LoVo (cell line): ENCODE data around the gene AK4.
"Not testable (repeated sequence)": the region's sequence is repeated elsewhere in the genome, so short reads cannot be mapped to it uniquely, and the experiment has no call there.

Experiments
- DNase-seq: peaks from one replicate; pipeline ENCODE4 v3.0.0-alpha.2; 2016; ENCODE audit warnings: low spot score

Gene AK4

GRCh38 chr1:65214340-65215027 lies 66.5 kb downstream of the AK4 start:
- DNase-seq = no peak

- no peak for DNase-seq
These were observed 69.0 kb downstream of the AK4 start for GRCh38 chr1:65216989-65217388.

- no peak for DNase-seq
These were observed 73.8 kb downstream of the AK4 start for GRCh38 chr1:65221638-65222339.

GRCh38 chr1:65222340-65222940 lies 74.4 kb downstream of the AK4 start:
- no peak for DNase-seq

GRCh38 chr1:65224681-65225091 lies 76.7 kb downstream of the AK4 start:
- no peak for DNase-seq

- DNase-seq = no peak
These were observed 77.2 kb downstream of the AK4 start for GRCh38 chr1:65225179-65225578.

- no peak for DNase-seq
These were observed 81.2 kb downstream of the AK4 start for GRCh38 chr1:65229201-65229600.

GRCh38 chr1:65229754-65230339 lies 81.8 kb downstream of the AK4 start:
- DNase-seq = no peak

GRCh38 chr1:65230731-65231481 lies 82.9 kb downstream of the AK4 start:
- DNase-seq = no peak

GRCh38 chr1:65231718-65232330 lies 83.8 kb downstream of the AK4 start:
- DNase-seq = no peak

- DNase-seq = no peak
These were observed 84.5 kb downstream of the AK4 start for GRCh38 chr1:65232461-65232990.

- DNase-seq = no peak
These were observed 85.8 kb downstream of the AK4 start for GRCh38 chr1:65233782-65234181.

- DNase-seq = no peak
These were observed 88.1 kb downstream of the AK4 start for GRCh38 chr1:65235867-65236805.

- DNase-seq = not testable (repeated sequence)
These were observed 89.1 kb downstream of the AK4 start for GRCh38 chr1:65237088-65237487.

- no peak for DNase-seq
These were observed 89.5 kb downstream of the AK4 start for GRCh38 chr1:65237503-65237902.

GRCh38 chr1:65238010-65238409 lies 90.0 kb downstream of the AK4 start:
- no peak for DNase-seq

GRCh38 chr1:65243491-65243890 lies 95.5 kb downstream of the AK4 start:
- DNase-seq = no peak

- no peak for DNase-seq
These were observed 97.3 kb downstream of the AK4 start for GRCh38 chr1:65245295-65245694.

GRCh38 chr1:65247419-65248359 lies 99.7 kb downstream of the AK4 start:
- no peak for DNase-seq
